Fibroblast of lung (primary cell): ENCODE measurements around the gene MYO3B. TPM values are rescaled to one million over a fixed set of nuclear protein-coding genes. Genes with fewer than 3 reads are reported as not detected.

Experiments
- DNase-seq, 2 donors: peaks; one replicate each; pipeline versions ENCODE4 v3.0.0 to v3.0.0-alpha.2; 2010; ENCODE audit warnings: low read depth in 2 of 2
- H2AFZ ChIP-seq: 2 replicates; pipeline ENCODE4 v1.5.1; 2012; ENCODE audit warnings: low read length, control low read depth, inconsistent platforms
- H3K27ac ChIP-seq: 2 replicates; pipeline ENCODE4 v1.5.1; 2011; ENCODE audit warnings: low read length, control low read depth; ENCODE audit not compliant: insufficient read depth
- H3K27me3 ChIP-seq: 2 replicates; pipeline ENCODE4 v1.5.1; 2011; ENCODE audit warnings: mild to moderate bottlenecking, low read length; ENCODE audit not compliant: control insufficient read depth, insufficient read depth
- H3K36me3 ChIP-seq: 2 replicates; pipeline ENCODE4 v1.5.1; 2011; ENCODE audit warnings: low read length; ENCODE audit not compliant: control insufficient read depth, insufficient read depth
- H3K4me1 ChIP-seq: 2 replicates; pipeline ENCODE4 v1.5.1; 2011; ENCODE audit warnings: low read length; ENCODE audit not compliant: control insufficient read depth, insufficient read depth; ENCODE audit errors: extremely low read depth
- H3K4me2 ChIP-seq: 2 replicates; pipeline ENCODE4 v1.5.1; 2011; ENCODE audit warnings: low read length, control low read depth; ENCODE audit not compliant: insufficient read depth; ENCODE audit errors: extremely low read depth
- H3K4me3 ChIP-seq, 4 experiments: fragments of 200-600 bp in 1 of 4; sonication (generic) in 1 of 4; replicated peaks in 1 of 4; 2 replicates each; pipeline ENCODE4 v1.5.1; 2011 to 2016; ENCODE audit warnings: low read length in 4 of 4, low read depth in 3 of 4, mild to moderate bottlenecking in 3 of 4, control low read depth in 2 of 4, inconsistent platforms in 1 of 4, mixed read lengths in 1 of 4; ENCODE audit not compliant: insufficient read depth in 1 of 4; ENCODE audit errors: control extremely low read depth in 1 of 4
- H3K79me2 ChIP-seq: 2 replicates; pipeline ENCODE4 v1.5.1; 2012; ENCODE audit warnings: mild to moderate bottlenecking, low read length, inconsistent platforms; ENCODE audit not compliant: control insufficient read depth, insufficient read depth
- H3K9ac ChIP-seq: 2 replicates; pipeline ENCODE4 v1.5.1; 2011; ENCODE audit warnings: mild to moderate bottlenecking, low read length, control low read depth; ENCODE audit not compliant: insufficient read depth
- H3K9me3 ChIP-seq: 2 replicates; pipeline ENCODE4 v1.5.1; 2012; ENCODE audit warnings: low read depth, low read length; ENCODE audit not compliant: control insufficient read depth, insufficient read depth
- H4K20me1 ChIP-seq: 2 replicates; pipeline ENCODE4 v1.5.1; 2011; ENCODE audit warnings: low read length; ENCODE audit not compliant: control insufficient read depth, insufficient read depth; ENCODE audit errors: extremely low read depth
- EZH2 ChIP-seq: IDR thresholded peaks from 2 replicates; pipeline ENCODE4 v1.5.1; 2012; ENCODE audit warnings: low read length, control low read depth, mild to moderate bottlenecking; ENCODE audit errors: missing control alignments
- polyA minus RNA-seq: library from RNA; depleted of rRNA, polyadenylated mRNA; stranded (reverse); fragments of >200 nt; gene quantifications from 2 replicates; pipeline ENCODE4 v1.2.3, GENCODE V29; 2011; ENCODE audit warnings: low replicate concordance
- polyA plus RNA-seq, 2 donors: library from polyadenylated mRNA; depleted of rRNA in 1 of 2; stranded (reverse) in 1 of 2; unstranded in 1 of 2; fragments of >200 nt; gene quantifications; 2 replicates each; pipeline ENCODE4 v1.2.1, GENCODE V29; 2011 to 2012; ENCODE audit warnings: missing spikeins in 1 of 2
- total RNA-seq: library from RNA; depleted of rRNA; stranded (reverse); fragments of >200 nt; gene quantifications from 2 replicates; pipeline ENCODE4 v1.2.1, GENCODE V29; 2014
- TF ChIP-seq, protein P1 (sequence below), 2 donors: IDR thresholded peaks in 1 of 2; conservative IDR thresholded peaks in 1 of 2; 1 replicate in 1 of 2; 2 replicates in 1 of 2; pipeline ENCODE4 v1.5.1; 2011 to 2012; ENCODE audit warnings: low read length in 2 of 2, control low read depth in 1 of 2, inconsistent platforms in 1 of 2, low read depth in 1 of 2, mild to moderate bottlenecking in 1 of 2

The MYO3B gene, protein sequence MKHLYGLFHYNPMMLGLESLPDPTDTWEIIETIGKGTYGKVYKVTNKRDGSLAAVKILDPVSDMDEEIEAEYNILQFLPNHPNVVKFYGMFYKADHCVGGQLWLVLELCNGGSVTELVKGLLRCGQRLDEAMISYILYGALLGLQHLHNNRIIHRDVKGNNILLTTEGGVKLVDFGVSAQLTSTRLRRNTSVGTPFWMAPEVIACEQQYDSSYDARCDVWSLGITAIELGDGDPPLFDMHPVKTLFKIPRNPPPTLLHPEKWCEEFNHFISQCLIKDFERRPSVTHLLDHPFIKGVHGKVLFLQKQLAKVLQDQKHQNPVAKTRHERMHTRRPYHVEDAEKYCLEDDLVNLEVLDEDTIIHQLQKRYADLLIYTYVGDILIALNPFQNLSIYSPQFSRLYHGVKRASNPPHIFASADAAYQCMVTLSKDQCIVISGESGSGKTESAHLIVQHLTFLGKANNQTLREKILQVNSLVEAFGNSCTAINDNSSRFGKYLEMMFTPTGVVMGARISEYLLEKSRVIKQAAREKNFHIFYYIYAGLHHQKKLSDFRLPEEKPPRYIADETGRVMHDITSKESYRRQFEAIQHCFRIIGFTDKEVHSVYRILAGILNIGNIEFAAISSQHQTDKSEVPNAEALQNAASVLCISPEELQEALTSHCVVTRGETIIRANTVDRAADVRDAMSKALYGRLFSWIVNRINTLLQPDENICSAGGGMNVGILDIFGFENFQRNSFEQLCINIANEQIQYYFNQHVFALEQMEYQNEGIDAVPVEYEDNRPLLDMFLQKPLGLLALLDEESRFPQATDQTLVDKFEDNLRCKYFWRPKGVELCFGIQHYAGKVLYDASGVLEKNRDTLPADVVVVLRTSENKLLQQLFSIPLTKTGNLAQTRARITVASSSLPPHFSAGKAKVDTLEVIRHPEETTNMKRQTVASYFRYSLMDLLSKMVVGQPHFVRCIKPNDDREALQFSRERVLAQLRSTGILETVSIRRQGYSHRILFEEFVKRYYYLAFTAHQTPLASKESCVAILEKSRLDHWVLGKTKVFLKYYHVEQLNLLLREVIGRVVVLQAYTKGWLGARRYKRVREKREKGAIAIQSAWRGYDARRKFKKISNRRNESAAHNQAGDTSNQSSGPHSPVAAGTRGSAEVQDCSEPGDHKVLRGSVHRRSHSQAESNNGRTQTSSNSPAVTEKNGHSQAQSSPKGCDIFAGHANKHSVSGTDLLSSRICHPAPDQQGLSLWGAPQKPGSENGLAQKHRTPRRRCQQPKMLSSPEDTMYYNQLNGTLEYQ (N-terminal part only)
- total RNA-seq (0.26 and 0.50 TPM in 2 replicates), polyA plus RNA-seq (0.03 and 0.06 TPM in 2 replicates), polyA minus RNA-seq (not detected in 2 replicates)
- 0.02 TPM in 1 of 2 replicates, not detected in the other for polyA plus RNA-seq (2012)

DNA sequence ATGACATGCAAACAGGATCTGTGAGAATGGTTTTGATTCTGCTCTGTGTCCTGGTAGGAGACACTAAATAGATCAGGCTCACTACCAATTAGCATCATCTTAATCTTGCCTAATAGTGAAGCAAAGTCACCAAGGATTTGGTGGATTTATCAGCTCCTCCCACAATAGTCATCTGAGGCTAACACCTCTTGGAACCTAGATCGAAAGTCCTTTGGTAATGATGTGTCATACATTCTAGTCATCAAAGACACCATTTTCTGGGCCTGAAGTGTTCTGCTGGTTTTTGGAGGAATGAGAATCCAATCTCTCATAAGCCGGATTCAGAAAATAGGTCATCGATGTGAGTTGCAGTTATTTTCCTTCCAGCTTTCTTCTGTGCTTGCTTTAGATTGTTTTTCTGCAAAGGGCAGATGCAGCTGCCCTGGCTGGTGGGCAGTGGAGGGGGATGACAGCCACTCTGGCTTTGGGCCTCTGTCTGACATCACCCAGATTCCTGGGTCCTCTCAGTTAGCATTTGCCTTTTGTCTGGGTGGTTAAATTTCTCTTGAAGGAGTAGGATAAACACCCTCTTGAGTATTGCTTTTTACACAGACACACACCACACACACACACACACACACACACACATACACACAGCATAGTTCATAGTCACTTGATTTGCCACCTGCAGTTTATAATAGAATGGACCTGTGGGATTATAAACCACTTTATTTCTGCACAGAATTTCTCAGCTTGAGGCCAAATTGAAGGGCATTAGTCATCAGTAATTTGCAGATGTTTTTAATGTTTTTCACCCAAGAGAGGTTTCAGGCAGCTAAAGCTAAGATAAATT, at the start of gene MYO3B:
Gene MYO3B (plus strand): TSS at position 198 of the 832 bp plus-strand sequence. CDS start 141 bp downstream, at position 339.
- peak within 1 kb of the TSS; percentile 26 for H3K4me2 ChIP-seq
- H3K4me3 ChIP-seq: no peak within 1 kb of the TSS
- no peaks in the 10 kb centered on the region for H4K20me1 ChIP-seq
- no peak for TF ChIP-seq EZH2
- TF ChIP-seq, protein P1, sequence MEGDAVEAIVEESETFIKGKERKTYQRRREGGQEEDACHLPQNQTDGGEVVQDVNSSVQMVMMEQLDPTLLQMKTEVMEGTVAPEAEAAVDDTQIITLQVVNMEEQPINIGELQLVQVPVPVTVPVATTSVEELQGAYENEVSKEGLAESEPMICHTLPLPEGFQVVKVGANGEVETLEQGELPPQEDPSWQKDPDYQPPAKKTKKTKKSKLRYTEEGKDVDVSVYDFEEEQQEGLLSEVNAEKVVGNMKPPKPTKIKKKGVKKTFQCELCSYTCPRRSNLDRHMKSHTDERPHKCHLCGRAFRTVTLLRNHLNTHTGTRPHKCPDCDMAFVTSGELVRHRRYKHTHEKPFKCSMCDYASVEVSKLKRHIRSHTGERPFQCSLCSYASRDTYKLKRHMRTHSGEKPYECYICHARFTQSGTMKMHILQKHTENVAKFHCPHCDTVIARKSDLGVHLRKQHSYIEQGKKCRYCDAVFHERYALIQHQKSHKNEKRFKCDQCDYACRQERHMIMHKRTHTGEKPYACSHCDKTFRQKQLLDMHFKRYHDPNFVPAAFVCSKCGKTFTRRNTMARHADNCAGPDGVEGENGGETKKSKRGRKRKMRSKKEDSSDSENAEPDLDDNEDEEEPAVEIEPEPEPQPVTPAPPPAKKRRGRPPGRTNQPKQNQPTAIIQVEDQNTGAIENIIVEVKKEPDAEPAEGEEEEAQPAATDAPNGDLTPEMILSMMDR (conservative IDR thresholded peaks at IDR 0.05 in 1 of 2, IDR thresholded peaks at IDR 0.05 in 1 of 2; ENCODE audit: low read depth in 1 of 2, low read length in 2 of 2): no peak
- H3K4me1 ChIP-seq: peaks cover 6% of the 10 kb centered on the region
- H3K9me3 ChIP-seq: no peaks in the 10 kb centered on the region
- no peaks in the 10 kb centered on the region for H3K36me3 ChIP-seq
- H3K79me2 ChIP-seq: no peaks in the 10 kb centered on the region
- H3K9ac ChIP-seq: no peak within 1 kb of the TSS
- no peak within 1 kb of the TSS for H2AFZ ChIP-seq
- peak; percentile 40 to 80 for DNase-seq
- H3K27ac ChIP-seq: peak within 1 kb of the TSS; percentile 52
- H3K27me3 ChIP-seq: no peaks in the 10 kb centered on the region

DNA sequence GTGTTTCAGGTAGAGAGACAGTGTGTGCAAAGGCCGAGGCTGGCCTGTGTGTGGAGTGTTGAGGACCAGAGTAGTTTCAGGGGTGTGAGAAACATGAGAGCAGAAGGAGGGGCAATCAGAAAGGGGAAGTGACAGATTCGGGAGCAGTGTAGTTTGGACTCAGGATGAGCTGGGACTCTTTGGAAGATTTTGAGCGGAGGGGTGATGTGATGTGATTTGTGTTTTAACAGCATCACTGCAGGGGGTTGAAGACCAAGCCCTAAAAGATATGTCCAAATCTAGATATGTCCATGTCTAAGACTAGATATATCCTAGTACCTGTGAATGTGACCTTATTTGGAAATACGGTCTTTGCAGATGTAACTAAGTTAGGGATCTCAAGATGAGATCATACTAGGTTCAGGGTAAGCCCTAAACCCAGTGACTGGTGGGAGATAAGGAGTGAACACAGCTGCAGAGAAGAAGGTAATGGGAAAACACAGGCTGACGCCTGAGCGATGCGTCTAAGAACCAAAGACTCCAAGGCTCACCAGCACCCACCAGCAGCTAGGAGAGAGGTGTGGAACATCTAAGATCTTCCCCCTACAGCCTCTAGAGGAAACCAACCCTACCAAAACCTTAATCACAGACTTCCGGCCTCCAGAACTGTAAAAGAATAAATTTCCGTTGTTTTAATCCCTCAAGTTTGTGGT, 38.5 kb upstream of the MYO3B start:
- H2AFZ ChIP-seq: no peak overlapping the region

More for the DNA sequence above, 38.5 kb upstream of the MYO3B start:
- Histone ChIP-seq H3K36me3 (no peaks in the 10 kb centered on the region), H3K27ac (no peak overlapping the region), H3K4me1 (no peaks in the 10 kb centered on the region), H3K4me2 (no peak overlapping the region), H3K4me3 (no peak overlapping the region), H3K9ac (no peak overlapping the region), H3K27me3 (no peaks in the 10 kb centered on the region), H3K79me2 (no peaks in the 10 kb centered on the region), H3K9me3 (no peaks in the 10 kb centered on the region), H4K20me1 (no peaks in the 10 kb centered on the region)
- no peak for DNase-seq
- no peak for TF ChIP-seq EZH2
- TF ChIP-seq, protein P1 (conservative IDR thresholded peaks at IDR 0.05 in 1 of 2, IDR thresholded peaks at IDR 0.05 in 1 of 2; ENCODE audit: low read depth in 1 of 2, low read length in 2 of 2): no peak
